Activated T-helper 17 cell treated with anti-CD3 and anti-CD28 coated beads, Interleukin-2, amount 50 U/mL, for 72 hours (primary cell): ENCODE data around the gene LRRC4C. TPM values are rescaled to one million over a fixed set of nuclear protein-coding genes. Genes with fewer than 3 reads are reported as not detected.

Source experiments
- ATAC-seq: fragments of 150-1000 bp; cut with Tn5 transposase; replicated peaks from 2 replicates; pipeline ENCODE4 v1.10.0; 2021; ENCODE audit warnings: mild to moderate bottlenecking, moderate library complexity
- H3K27ac Mint-ChIP-seq: one replicate; pipeline ENCODE4 v1.8.0; 2022; ENCODE audit warnings: mixed read lengths
- H3K27me3 Mint-ChIP-seq: one replicate; pipeline ENCODE4 v1.8.0; 2022; ENCODE audit warnings: mixed read lengths
- H3K36me3 Mint-ChIP-seq: one replicate; pipeline ENCODE4 v1.8.0; 2022; ENCODE audit warnings: low read depth, mild to moderate bottlenecking, mixed read lengths
- H3K4me1 Mint-ChIP-seq: one replicate; pipeline ENCODE4 v1.8.0; 2022; ENCODE audit warnings: mixed read lengths
- H3K4me3 Mint-ChIP-seq: one replicate; pipeline ENCODE4 v1.8.0; 2022; ENCODE audit warnings: mild to moderate bottlenecking, mixed read lengths
- H3K9me3 Mint-ChIP-seq: one replicate; pipeline ENCODE4 v1.8.0; 2022; ENCODE audit warnings: mixed read lengths
- total RNA-seq, 2 donors: library from RNA; stranded (reverse); gene quantifications; one replicate each; pipeline ENCODE4 v1.2.3, GENCODE V29; 2022

Gene LRRC4C
- total RNA-seq, 2 donors from 2014 or later, result not detected

- H3K27me3 Mint-ChIP-seq, result no peaks in the 10 kb centered on the region
- peaks cover 10% of the 10 kb centered on the region for H3K9me3 Mint-ChIP-seq
- no peak overlapping the region for H3K4me3 Mint-ChIP-seq
- no peaks in the 10 kb centered on the region for H3K36me3 Mint-ChIP-seq
- no peak overlapping the region for H3K27ac Mint-ChIP-seq
- H3K4me1 Mint-ChIP-seq, result no peaks in the 10 kb centered on the region
- no peak for ATAC-seq
Measured at GRCh38 chr11:40754297-40754696, 705.2 kb downstream of the LRRC4C start.

- no peak for ATAC-seq
- Mint-ChIP-seq H3K4me1 (no peaks in the 10 kb centered on the region), H3K27me3 (no peaks in the 10 kb centered on the region), H3K27ac (no peak overlapping the region), H3K36me3 (no peaks in the 10 kb centered on the region), H3K4me3 (no peak overlapping the region), H3K9me3 (peaks cover 24% of the 10 kb centered on the region)
Measured at GRCh38 chr11:40746282-40746681, 713.2 kb downstream of the LRRC4C start.

GRCh38 chr11:40732132-40732531 is 727.3 kb downstream of the LRRC4C start:
- Mint-ChIP-seq H3K27me3 (no peaks in the 10 kb centered on the region), H3K4me1 (no peaks in the 10 kb centered on the region)

GRCh38 chr11:40722179-40722795 is 737.2 kb downstream of the LRRC4C start:
- H3K27ac Mint-ChIP-seq, result no peak overlapping the region
- no peak overlapping the region for H3K4me3 Mint-ChIP-seq
- no peaks in the 10 kb centered on the region for H3K4me1 Mint-ChIP-seq
- H3K36me3 Mint-ChIP-seq, result no peaks in the 10 kb centered on the region
- H3K27me3 Mint-ChIP-seq, result no peaks in the 10 kb centered on the region
- ATAC-seq, result no peak
- H3K9me3 Mint-ChIP-seq, result peaks cover 22% of the 10 kb centered on the region

More at GRCh38 chr11:40732132-40732531, 727.3 kb downstream of the LRRC4C start:
- Mint-ChIP-seq H3K36me3 (no peaks in the 10 kb centered on the region), H3K9me3 (peaks cover 14% of the 10 kb centered on the region), H3K27ac (no peak overlapping the region), H3K4me3 (no peak overlapping the region)
- no peak for ATAC-seq

- no peak overlapping the region for H3K27ac Mint-ChIP-seq
- peaks cover 5% of the 10 kb centered on the region for H3K9me3 Mint-ChIP-seq
- no peaks in the 10 kb centered on the region for H3K36me3 Mint-ChIP-seq
- H3K27me3 Mint-ChIP-seq, result no peaks in the 10 kb centered on the region
- no peaks in the 10 kb centered on the region for H3K4me1 Mint-ChIP-seq
- H3K4me3 Mint-ChIP-seq, result no peak overlapping the region
- ATAC-seq, result no peak
Measured at GRCh38 chr11:40716344-40717130, 742.9 kb downstream of the LRRC4C start.

- Mint-ChIP-seq H3K36me3 (no peaks in the 10 kb centered on the region), H3K4me3 (no peak overlapping the region), H3K4me1 (no peaks in the 10 kb centered on the region), H3K9me3 (peaks cover 8% of the 10 kb centered on the region), H3K27me3 (no peaks in the 10 kb centered on the region), H3K27ac (no peak overlapping the region)
- ATAC-seq, result no peak
Measured at GRCh38 chr11:40713083-40713482, 746.4 kb downstream of the LRRC4C start.

- no peaks in the 10 kb centered on the region for H3K36me3 Mint-ChIP-seq
- ATAC-seq, result no peak
- H3K4me1 Mint-ChIP-seq, result no peaks in the 10 kb centered on the region
- H3K9me3 Mint-ChIP-seq, result peaks cover 9% of the 10 kb centered on the region
- no peak overlapping the region for H3K4me3 Mint-ChIP-seq
- no peak overlapping the region for H3K27ac Mint-ChIP-seq
- H3K27me3 Mint-ChIP-seq, result no peaks in the 10 kb centered on the region
Measured at GRCh38 chr11:40701027-40701426, 758.4 kb downstream of the LRRC4C start.

GRCh38 chr11:40689823-40690222 is 769.6 kb downstream of the LRRC4C start:
- Mint-ChIP-seq H3K36me3 (no peaks in the 10 kb centered on the region), H3K4me1 (no peaks in the 10 kb centered on the region), H3K27ac (no peak overlapping the region), H3K9me3 (peaks cover 20% of the 10 kb centered on the region), H3K27me3 (no peaks in the 10 kb centered on the region), H3K4me3 (no peak overlapping the region)
- ATAC-seq, result no peak

GRCh38 chr11:40688369-40688768 is 771.1 kb downstream of the LRRC4C start:
- Mint-ChIP-seq H3K36me3 (no peaks in the 10 kb centered on the region), H3K4me1 (no peaks in the 10 kb centered on the region), H3K9me3 (peaks cover 12% of the 10 kb centered on the region), H3K27me3 (no peaks in the 10 kb centered on the region), H3K4me3 (no peak overlapping the region), H3K27ac (no peak overlapping the region)
- ATAC-seq, result no peak

GRCh38 chr11:40686765-40687164 is 772.7 kb downstream of the LRRC4C start:
- no peak overlapping the region for H3K27ac Mint-ChIP-seq
- H3K36me3 Mint-ChIP-seq, result no peaks in the 10 kb centered on the region
- peaks cover 5% of the 10 kb centered on the region for H3K9me3 Mint-ChIP-seq
- ATAC-seq, result no peak
- no peaks in the 10 kb centered on the region for H3K27me3 Mint-ChIP-seq
- no peak overlapping the region for H3K4me3 Mint-ChIP-seq
- no peaks in the 10 kb centered on the region for H3K4me1 Mint-ChIP-seq

- Mint-ChIP-seq H3K4me3 (no peak overlapping the region), H3K9me3 (peaks cover 11% of the 10 kb centered on the region), H3K27ac (no peak overlapping the region), H3K36me3 (no peaks in the 10 kb centered on the region), H3K4me1 (no peaks in the 10 kb centered on the region), H3K27me3 (no peaks in the 10 kb centered on the region)
- no peak for ATAC-seq
Measured at GRCh38 chr11:40683010-40683409, 776.4 kb downstream of the LRRC4C start.

GRCh38 chr11:40679276-40679675 is 780.2 kb downstream of the LRRC4C start:
- Mint-ChIP-seq H3K4me3 (no peak overlapping the region), H3K27ac (no peak overlapping the region), H3K9me3 (peaks cover 24% of the 10 kb centered on the region), H3K4me1 (no peaks in the 10 kb centered on the region), H3K27me3 (no peaks in the 10 kb centered on the region), H3K36me3 (no peaks in the 10 kb centered on the region)
- ATAC-seq, result no peak

- Mint-ChIP-seq H3K4me1 (no peaks in the 10 kb centered on the region), H3K27me3 (no peaks in the 10 kb centered on the region), H3K4me3 (no peak overlapping the region), H3K9me3 (peaks cover 21% of the 10 kb centered on the region), H3K27ac (no peak overlapping the region), H3K36me3 (no peaks in the 10 kb centered on the region)
- ATAC-seq, result no peak
Measured at GRCh38 chr11:40647295-40647694, 812.2 kb downstream of the LRRC4C start.

GRCh38 chr11:40642284-40642683 is 817.2 kb downstream of the LRRC4C start:
- H3K36me3 Mint-ChIP-seq, result no peaks in the 10 kb centered on the region
- no peaks in the 10 kb centered on the region for H3K27me3 Mint-ChIP-seq
- peaks cover 21% of the 10 kb centered on the region for H3K9me3 Mint-ChIP-seq
- no peaks in the 10 kb centered on the region for H3K4me1 Mint-ChIP-seq
- ATAC-seq, result no peak
- H3K4me3 Mint-ChIP-seq, result no peak overlapping the region
- no peak overlapping the region for H3K27ac Mint-ChIP-seq

GRCh38 chr11:40619654-40620053 is 839.8 kb downstream of the LRRC4C start:
- no peaks in the 10 kb centered on the region for H3K4me1 Mint-ChIP-seq
- ATAC-seq, result no peak
- H3K36me3 Mint-ChIP-seq, result no peaks in the 10 kb centered on the region

More at GRCh38 chr11:40619654-40620053, 839.8 kb downstream of the LRRC4C start:
- no peaks in the 10 kb centered on the region for H3K27me3 Mint-ChIP-seq
- H3K27ac Mint-ChIP-seq, result no peak overlapping the region
- no peak overlapping the region for H3K4me3 Mint-ChIP-seq
- H3K9me3 Mint-ChIP-seq, result peaks cover 10% of the 10 kb centered on the region
